Measurements from ENCODE around the gene GPC2.
"Not testable (repeated sequence)": the region's sequence is repeated elsewhere in the genome, so short reads cannot be mapped to it uniquely, and the experiment has no call there.

Gene GPC2

DNA sequence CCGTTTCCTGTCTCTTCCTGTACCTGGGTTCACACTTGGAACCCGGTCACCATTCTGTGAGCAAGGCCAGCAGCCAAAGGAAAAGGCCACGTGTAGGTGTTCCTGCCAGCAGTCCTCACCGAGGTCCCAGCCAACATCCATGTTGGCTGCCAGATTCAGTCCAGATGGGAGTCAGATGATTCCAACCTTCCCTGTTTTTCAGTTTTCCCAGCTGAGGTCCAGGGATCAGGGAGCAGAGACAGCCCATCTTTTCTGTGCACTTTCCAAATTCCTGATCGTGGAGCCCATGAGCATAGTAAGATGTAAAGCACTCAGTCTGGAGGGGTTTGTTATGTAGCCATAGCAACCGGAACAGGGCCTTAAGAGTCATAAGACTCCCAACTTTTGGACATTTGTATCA, 38.7 kb upstream of the GPC2 start:
- DNase-seq = no peak
- ATAC-seq (replicated peaks) = no peak
- Mint-ChIP-seq H3K27ac (peak overlapping the region in 1 of 2 donors; percentile 86), H3K4me3 (no peak overlapping the region), H3K9me3 (no peaks in the 10 kb centered on the region), H3K36me3 (ENCODE audit: insufficient read depth) (peaks cover 26% of the 10 kb centered on the region), H3K4me1 (ENCODE audit: low read depth in 2 of 2) (peaks cover 34 to 36% of the 10 kb centered on the region in 2 donors), H3K27me3 (no peaks in the 10 kb centered on the region)

GRCh38 chr7:100214356-100214755, 37.2 kb upstream of the GPC2 start:
- Mint-ChIP-seq H3K36me3 (ENCODE audit: insufficient read depth) (peaks cover 12% of the 10 kb centered on the region), H3K4me1 (ENCODE audit: low read depth in 2 of 2) (peaks cover 35 to 42% of the 10 kb centered on the region in 2 donors), H3K27ac (peak overlapping the region in 1 of 2 donors; percentile 53)
- H3K27me3 Mint-ChIP-seq; H3K9me3 Mint-ChIP-seq; H3K4me3 Mint-ChIP-seq; ATAC-seq (replicated peaks); DNase-seq: not testable (repeated sequence)

DNA sequence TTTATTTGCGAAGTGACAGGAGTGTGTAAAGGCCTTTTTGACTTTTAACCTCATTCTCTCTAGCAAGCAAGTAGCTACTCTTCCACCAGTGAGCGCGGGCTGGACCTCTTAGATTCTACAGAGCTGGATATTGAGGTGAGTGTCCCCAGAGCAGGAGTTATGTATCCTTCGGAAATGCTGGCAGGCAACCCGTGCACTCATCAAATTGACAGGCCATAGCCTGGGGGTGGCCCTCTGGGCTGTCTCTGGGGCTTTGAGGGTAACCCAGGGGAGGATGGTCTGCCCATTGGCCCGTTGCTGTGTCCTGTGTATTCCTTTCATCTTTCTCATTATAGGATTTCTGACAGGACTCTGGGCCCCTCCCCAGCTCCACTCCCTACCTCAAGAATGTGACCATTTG, 36.5 kb upstream of the GPC2 start:
- Mint-ChIP-seq H3K4me3 (no peak overlapping the region), H3K27me3 (no peaks in the 10 kb centered on the region), H3K27ac (no peak overlapping the region), H3K9me3 (no peaks in the 10 kb centered on the region), H3K4me1 (ENCODE audit: low read depth in 2 of 2) (peaks cover 35 to 42% of the 10 kb centered on the region in 2 donors), H3K36me3 (ENCODE audit: insufficient read depth) (peaks cover 8% of the 10 kb centered on the region)
- no peak for DNase-seq
- no peak for ATAC-seq (replicated peaks)

- Mint-ChIP-seq H3K4me3 (no peak overlapping the region), H3K27ac (peak overlapping the region; percentile 73 to 84), H3K27me3 (no peaks in the 10 kb centered on the region), H3K9me3 (no peaks in the 10 kb centered on the region), H3K4me1 (ENCODE audit: low read depth in 2 of 2) (peaks cover 39 to 47% of the 10 kb centered on the region in 2 donors), H3K36me3 (ENCODE audit: insufficient read depth) (peaks cover 8% of the 10 kb centered on the region)
- DNase-seq = no peak
- ATAC-seq (replicated peaks) = no peak
Observed at GRCh38 chr7:100212631-100213286, 35.6 kb upstream of the GPC2 start.

GRCh38 chr7:100211342-100211780, 34.2 kb upstream of the GPC2 start:
- Mint-ChIP-seq H3K9me3 (no peaks in the 10 kb centered on the region), H3K27ac (peak overlapping the region; percentile 75 to 84), H3K36me3 (ENCODE audit: insufficient read depth) (peaks cover 3% of the 10 kb centered on the region), H3K27me3 (no peaks in the 10 kb centered on the region), H3K4me3 (peak overlapping the region; percentile 63 to 77), H3K4me1 (ENCODE audit: low read depth in 2 of 2) (peaks cover 32 to 47% of the 10 kb centered on the region in 2 donors)
- DNase-seq (peak; percentile 35 to 52 (median 42)), ATAC-seq (replicated peaks) (peak; percentile 94)

- Mint-ChIP-seq H3K4me1 (ENCODE audit: low read depth in 2 of 2) (peaks cover 32 to 47% of the 10 kb centered on the region in 2 donors), H3K36me3 (ENCODE audit: insufficient read depth) (peaks cover 3% of the 10 kb centered on the region), H3K27ac (peak overlapping the region; percentile 75 to 94), H3K9me3 (no peaks in the 10 kb centered on the region), H3K27me3 (no peaks in the 10 kb centered on the region), H3K4me3 (no peak overlapping the region)
- no peak for DNase-seq
- ATAC-seq (replicated peaks) = no peak
Observed at GRCh38 chr7:100210805-100211204, 33.6 kb upstream of the GPC2 start.

DNA sequence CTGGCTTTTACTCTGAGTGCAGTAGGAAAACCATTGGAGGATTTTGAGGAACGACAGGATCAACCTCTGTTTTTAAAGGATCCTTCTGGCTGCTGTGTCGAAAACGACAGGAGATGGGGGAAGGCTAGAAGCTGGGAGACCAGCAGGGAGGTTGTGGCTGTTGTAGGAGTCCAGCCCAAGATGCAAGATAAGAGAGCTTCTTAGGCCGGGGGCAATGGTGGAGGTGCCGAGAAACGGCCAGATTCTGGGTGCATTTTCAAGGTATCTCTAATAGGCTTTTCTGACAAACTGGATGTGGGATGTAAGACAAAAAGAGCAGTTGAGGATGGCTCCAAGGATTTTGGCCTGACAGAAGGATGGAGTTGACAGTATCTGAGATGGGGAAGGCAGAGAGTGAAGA, 32.3 kb upstream of the GPC2 start:
- no peak for ATAC-seq (replicated peaks)
- DNase-seq = no peak
- Mint-ChIP-seq H3K4me3 (peak overlapping the region in 1 of 2 donors; percentile 41), H3K27me3 (no peaks in the 10 kb centered on the region), H3K27ac (peak overlapping the region; percentile 23 to 94), H3K4me1 (ENCODE audit: low read depth in 2 of 2) (peaks cover 32 to 47% of the 10 kb centered on the region in 2 donors), H3K9me3 (no peaks in the 10 kb centered on the region), H3K36me3 (ENCODE audit: insufficient read depth) (no peaks in the 10 kb centered on the region)

DNA sequence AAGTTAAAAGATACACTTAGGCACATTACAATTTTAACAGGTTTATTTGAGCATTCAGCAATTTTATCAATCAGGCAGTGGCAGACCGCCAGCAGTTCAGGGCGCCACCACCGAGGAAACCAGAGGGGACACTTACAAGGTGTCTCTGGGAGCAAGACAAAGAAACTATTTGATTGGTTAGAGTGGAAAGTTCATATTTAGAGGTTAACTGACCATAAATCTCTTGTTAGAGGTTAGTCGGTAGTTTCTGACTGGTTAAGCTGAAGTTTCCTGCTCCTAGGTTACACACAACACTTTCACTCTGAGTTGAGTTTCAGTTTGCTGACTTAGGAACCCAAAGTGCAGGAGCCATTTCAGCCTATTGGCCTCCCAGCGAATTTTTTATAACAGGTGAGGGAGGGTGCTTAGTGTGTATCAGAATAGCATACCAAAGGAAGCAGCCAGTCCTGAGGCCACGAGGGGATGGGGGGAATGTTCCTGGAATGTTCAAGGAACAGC, 31.8 kb upstream of the GPC2 start:
- ATAC-seq (replicated peaks) = peak; percentile 56
- peak in 1 of 3 experiments; percentile 16 for DNase-seq
- Mint-ChIP-seq H3K27me3 (no peaks in the 10 kb centered on the region), H3K9me3 (no peaks in the 10 kb centered on the region), H3K27ac (peak overlapping the region; percentile 23 to 94), H3K4me1 (ENCODE audit: low read depth in 2 of 2) (peaks cover 32 to 47% of the 10 kb centered on the region in 2 donors), H3K36me3 (ENCODE audit: insufficient read depth) (no peaks in the 10 kb centered on the region), H3K4me3 (peak overlapping the region; percentile 41 to 72)

DNA sequence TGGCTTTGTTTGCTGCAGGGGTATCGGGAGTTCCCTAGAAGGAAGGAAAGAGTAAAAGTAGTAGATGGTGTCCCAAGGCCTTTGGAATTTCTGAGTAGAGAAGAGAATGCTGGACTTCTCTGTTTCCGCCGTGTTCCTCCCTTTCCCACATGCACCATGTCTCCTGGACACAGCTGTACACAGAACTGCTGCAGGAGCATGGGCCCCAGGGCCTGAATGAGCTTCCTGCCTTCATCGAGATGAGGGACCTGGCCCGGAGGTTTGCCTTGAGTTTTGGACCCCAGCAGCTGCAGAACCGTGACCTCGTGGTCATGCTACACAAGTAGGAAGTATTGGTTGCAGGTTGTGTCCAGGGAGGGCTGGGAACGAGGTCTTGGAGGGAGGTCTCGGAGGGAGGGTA, 27.3 kb upstream of the GPC2 start:
- H3K27ac Mint-ChIP-seq = peak overlapping the region in 1 of 2 donors; percentile 64
- no peak overlapping the region for H3K4me3 Mint-ChIP-seq
- peaks cover 0 to 13% of the 10 kb centered on the region in 2 donors for H3K27me3 Mint-ChIP-seq
- DNase-seq = no peak
- ATAC-seq (replicated peaks) = no peak
- H3K9me3 Mint-ChIP-seq = no peaks in the 10 kb centered on the region
- peaks cover 4% of the 10 kb centered on the region for H3K36me3 Mint-ChIP-seq (ENCODE audit: insufficient read depth)
- peaks cover 15 to 23% of the 10 kb centered on the region in 2 donors for H3K4me1 Mint-ChIP-seq (ENCODE audit: low read depth in 2 of 2)

DNA sequence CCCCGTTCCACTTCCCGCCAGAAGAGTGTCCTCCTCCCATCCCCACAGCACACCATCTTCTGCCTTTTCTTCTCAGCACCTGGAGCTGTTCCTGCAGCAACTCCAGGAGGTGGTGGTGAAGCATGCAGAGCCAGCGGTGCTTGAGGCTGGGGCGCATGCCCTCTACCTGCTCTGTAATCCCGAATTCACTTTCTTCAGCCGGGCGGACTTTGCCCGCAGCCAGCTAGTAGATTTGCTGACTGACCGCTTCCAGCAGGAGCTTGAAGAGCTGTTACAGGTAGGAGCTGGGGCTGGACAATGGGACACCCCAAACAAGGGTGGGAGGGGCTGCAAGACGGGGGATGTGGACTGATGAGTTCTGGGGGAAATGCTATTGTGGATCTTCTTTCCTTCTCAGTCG, 23.5 kb upstream of the GPC2 start:
- ATAC-seq (replicated peaks) = no peak
- Mint-ChIP-seq H3K27me3 (peaks cover 10 to 32% of the 10 kb centered on the region in 2 donors), H3K27ac (peak overlapping the region in 1 of 2 donors; percentile 47), H3K36me3 (ENCODE audit: insufficient read depth) (peaks cover 4% of the 10 kb centered on the region), H3K4me1 (ENCODE audit: low read depth in 2 of 2) (no peaks in the 10 kb centered on the region), H3K9me3 (no peaks in the 10 kb centered on the region), H3K4me3 (no peak overlapping the region)
- DNase-seq = no peak

GRCh38 chr7:100198266-100198665, 21.1 kb upstream of the GPC2 start:
- Mint-ChIP-seq H3K4me1 (ENCODE audit: low read depth in 2 of 2) (no peaks in the 10 kb centered on the region), H3K36me3 (ENCODE audit: insufficient read depth) (peaks cover 4% of the 10 kb centered on the region), H3K27ac (no peak overlapping the region), H3K9me3 (no peaks in the 10 kb centered on the region), H3K4me3 (no peak overlapping the region), H3K27me3 (peaks cover 10 to 32% of the 10 kb centered on the region in 2 donors)
- DNase-seq (no peak), ATAC-seq (replicated peaks) (no peak)

DNA sequence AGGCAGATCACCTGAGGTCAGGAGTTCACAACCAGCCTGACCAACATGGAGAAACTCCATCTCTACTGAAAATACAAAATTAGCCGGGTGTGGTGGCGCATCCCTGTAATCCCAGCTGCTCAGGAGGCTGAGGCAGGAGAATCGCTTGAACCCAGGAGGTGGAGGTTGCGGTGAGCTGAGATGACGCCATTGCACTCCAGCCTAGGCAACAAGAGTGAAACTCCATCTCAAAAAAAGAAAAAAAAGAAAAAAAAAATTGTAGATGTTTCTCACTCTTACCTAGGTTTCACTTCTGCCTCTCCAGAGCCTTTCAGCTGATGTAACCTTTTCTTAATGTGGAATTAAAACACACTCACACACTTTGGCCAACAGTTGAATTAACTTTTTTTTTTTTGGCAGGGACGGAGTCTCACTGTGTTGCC, 18.7 kb upstream of the GPC2 start:
- not testable (repeated sequence) for ATAC-seq (replicated peaks); H3K4me1 Mint-ChIP-seq (ENCODE audit: low read depth in 2 of 2); H3K36me3 Mint-ChIP-seq (ENCODE audit: insufficient read depth); DNase-seq; H3K9me3 Mint-ChIP-seq; H3K27ac Mint-ChIP-seq; H3K4me3 Mint-ChIP-seq
- peaks cover 10 to 27% of the 10 kb centered on the region in 2 donors for H3K27me3 Mint-ChIP-seq

- no peaks in the 10 kb centered on the region for H3K9me3 Mint-ChIP-seq
- ATAC-seq (replicated peaks) = no peak
- no peak for DNase-seq
- no peak overlapping the region for H3K27ac Mint-ChIP-seq
- peaks cover 0 to 4% of the 10 kb centered on the region in 2 donors for H3K4me1 Mint-ChIP-seq (ENCODE audit: low read depth in 2 of 2)
- H3K36me3 Mint-ChIP-seq (ENCODE audit: insufficient read depth) = no peaks in the 10 kb centered on the region
- H3K4me3 Mint-ChIP-seq = no peak overlapping the region
- peaks cover 10 to 20% of the 10 kb centered on the region in 2 donors for H3K27me3 Mint-ChIP-seq
Observed at GRCh38 chr7:100195222-100195621, 18.0 kb upstream of the GPC2 start.

DNA sequence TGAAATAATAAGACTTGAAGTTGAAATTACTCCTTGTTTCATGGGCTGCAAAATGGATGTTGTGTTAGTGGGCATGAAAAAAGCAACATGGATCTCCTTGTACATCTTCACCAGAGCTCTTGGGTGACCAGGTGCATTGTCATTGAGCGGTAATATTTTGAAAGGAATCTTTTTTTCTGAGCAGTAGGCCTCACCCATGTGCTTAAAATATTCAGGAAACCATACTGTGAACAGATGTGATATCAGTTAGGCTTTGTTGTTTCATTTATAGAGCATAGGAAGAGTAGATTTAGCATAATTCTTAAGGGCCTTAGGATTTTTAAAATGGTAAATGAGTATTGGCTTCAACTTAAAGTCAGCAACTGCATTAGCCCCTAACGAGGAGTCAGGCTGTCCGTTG, 15.8 kb upstream of the GPC2 start:
- ATAC-seq (replicated peaks) (no peak), DNase-seq (no peak)
- no peaks in the 10 kb centered on the region for H3K9me3 Mint-ChIP-seq
- no peak overlapping the region for H3K4me3 Mint-ChIP-seq
- H3K27ac Mint-ChIP-seq = no peak overlapping the region
- peaks cover 0 to 5% of the 10 kb centered on the region in 2 donors for H3K4me1 Mint-ChIP-seq (ENCODE audit: low read depth in 2 of 2)
- no peaks in the 10 kb centered on the region for H3K36me3 Mint-ChIP-seq (ENCODE audit: insufficient read depth)
- H3K27me3 Mint-ChIP-seq = peaks cover 0 to 20% of the 10 kb centered on the region in 2 donors
